Fibroblast of skin of right quadriceps (primary cell): ENCODE results near the gene HOXC13.

Experiments
- DNase-seq: peaks from one replicate; pipeline ENCODE4 v3.0.0-alpha.2; 2013

HOXC13 gene

DNA sequence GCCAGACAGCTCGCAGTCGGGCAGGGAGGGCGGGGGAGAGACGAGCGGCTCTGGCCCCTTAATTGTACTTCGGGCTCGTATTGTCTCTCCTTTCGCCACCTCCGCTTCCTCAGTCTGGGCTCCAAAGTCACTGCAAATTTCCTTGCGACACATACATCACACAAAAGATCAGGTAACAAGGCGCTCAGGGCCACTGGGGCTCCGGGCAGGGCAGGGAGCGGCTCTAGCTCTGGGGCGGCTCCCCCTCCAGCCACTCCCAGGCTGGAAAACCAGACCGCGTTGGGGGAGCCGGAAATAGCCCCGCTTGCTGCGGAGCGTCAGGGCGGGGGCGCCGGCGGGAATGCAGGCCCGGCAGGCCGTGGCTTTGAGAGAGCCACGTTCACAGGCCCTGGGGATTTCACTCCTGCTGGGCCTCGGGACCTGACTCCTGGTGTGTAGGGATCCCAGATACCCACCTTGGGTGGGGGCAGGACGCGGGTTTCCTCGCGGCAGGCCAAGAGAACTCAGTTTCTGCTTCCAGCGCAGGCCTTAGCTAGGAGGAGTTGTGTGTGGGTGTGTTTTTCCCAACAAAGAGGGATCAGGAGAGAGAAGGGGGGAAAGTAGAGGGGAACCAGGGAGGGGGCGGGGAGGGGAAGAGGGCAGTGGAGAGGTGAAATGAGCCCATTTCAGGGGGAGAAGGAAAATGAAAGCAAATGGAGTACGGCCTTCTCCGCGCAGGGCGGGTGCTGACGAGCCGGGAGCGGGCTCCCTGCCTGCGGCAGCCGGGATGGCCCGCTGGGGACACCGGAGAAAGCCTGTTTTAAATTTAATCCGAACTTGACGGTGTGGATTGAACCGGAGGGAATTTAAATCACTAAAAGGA is 57.0 kb downstream of the HOXC13 start:
- DNase-seq: peak; percentile 84
